ENCODE data around the gene ASAP3. TPM values are rescaled to one million over a fixed set of nuclear protein-coding genes. Genes with fewer than 3 reads are reported as not detected.

ASAP3 gene
- total RNA-seq, 4 donors from 2014 or later: 68.7 to 130 (median 88.5) TPM

GRCh38 chr1:23397908-23398307 is 86.1 kb downstream of the ASAP3 start:
- Histone ChIP-seq H3K27me3 (no peaks in the 10 kb centered on the region), H3K36me3 (peaks cover 16% of the 10 kb centered on the region), H3K9me3 (no peaks in the 10 kb centered on the region), H3K4me1 (peaks cover 36% of the 10 kb centered on the region), H3K4me3 (no peak overlapping the region), H3K27ac (no peak overlapping the region)
- no peak for DNase-seq (ENCODE audit: low spot score in 2 of 2)
- TF ChIP-seq CTCF (IDR thresholded peaks at IDR 0.05) (no peak), POLR2A (IDR thresholded peaks at IDR 0.05) (no peak), POLR2AphosphoS5 (IDR thresholded peaks at IDR 0.05) (no peak), EP300 (IDR thresholded peaks at IDR 0.05) (no peak)
- WGBS: 94% methylated on average over 7 of the region's 7 CpGs

- 91% methylated on average over 2 of the region's 2 CpGs for WGBS
Observed at GRCh38 chr1:23396380-23396779, 87.6 kb downstream of the ASAP3 start.

GRCh38 chr1:23395849-23396248 is 88.1 kb downstream of the ASAP3 start:
- no peak overlapping the region for H3K4me3 ChIP-seq
- H3K27me3 ChIP-seq: no peaks in the 10 kb centered on the region
- WGBS: 83% methylated on average over 4 of the region's 4 CpGs
- peak overlapping the region; percentile 79 for H3K27ac ChIP-seq
- peaks cover 22% of the 10 kb centered on the region for H3K4me1 ChIP-seq
- TF ChIP-seq POLR2AphosphoS5 (IDR thresholded peaks at IDR 0.05): no peak
- TF ChIP-seq CTCF (IDR thresholded peaks at IDR 0.05): no peak
- TF ChIP-seq EP300 (IDR thresholded peaks at IDR 0.05): no peak
- TF ChIP-seq POLR2A (IDR thresholded peaks at IDR 0.05): no peak
- DNase-seq (ENCODE audit: low spot score in 2 of 2): no peak
- H3K36me3 ChIP-seq: peaks cover 16% of the 10 kb centered on the region
- no peaks in the 10 kb centered on the region for H3K9me3 ChIP-seq

More at GRCh38 chr1:23396380-23396779, 87.6 kb downstream of the ASAP3 start:
- Histone ChIP-seq H3K36me3 (peaks cover 16% of the 10 kb centered on the region), H3K4me1 (peaks cover 26% of the 10 kb centered on the region), H3K9me3 (no peaks in the 10 kb centered on the region), H3K4me3 (no peak overlapping the region), H3K27ac (no peak overlapping the region), H3K27me3 (no peaks in the 10 kb centered on the region)
- DNase-seq (ENCODE audit: low spot score in 2 of 2): no peak
- TF ChIP-seq CTCF (IDR thresholded peaks at IDR 0.05): no peak
- TF ChIP-seq POLR2AphosphoS5 (IDR thresholded peaks at IDR 0.05): no peak
- no peak for TF ChIP-seq EP300 (IDR thresholded peaks at IDR 0.05)
- no peak for TF ChIP-seq POLR2A (IDR thresholded peaks at IDR 0.05)

GRCh38 chr1:23395154-23395724 is 88.7 kb downstream of the ASAP3 start:
- peak overlapping the region; percentile 79 for H3K27ac ChIP-seq
- TF ChIP-seq POLR2A (IDR thresholded peaks at IDR 0.05) (no peak), CTCF (IDR thresholded peaks at IDR 0.05) (no peak), POLR2AphosphoS5 (IDR thresholded peaks at IDR 0.05) (no peak), EP300 (IDR thresholded peaks at IDR 0.05) (no peak)
- 56% methylated on average over 8 of the region's 8 CpGs for WGBS

GRCh38 chr1:23394684-23395083 is 89.3 kb downstream of the ASAP3 start:
- Histone ChIP-seq H3K4me1 (peaks cover 14% of the 10 kb centered on the region), H3K9me3 (no peaks in the 10 kb centered on the region), H3K27ac (peak overlapping the region; percentile 79), H3K36me3 (peaks cover 16% of the 10 kb centered on the region), H3K4me3 (peak overlapping the region; percentile 1), H3K27me3 (no peaks in the 10 kb centered on the region)
- DNase-seq (ENCODE audit: low spot score in 2 of 2): peak; percentile 93 to 94
- TF ChIP-seq CTCF (IDR thresholded peaks at IDR 0.05) (no peak), POLR2A (IDR thresholded peaks at IDR 0.05) (no peak), POLR2AphosphoS5 (IDR thresholded peaks at IDR 0.05) (peak in 2 of 3 donors; percentile 29 to 64), EP300 (IDR thresholded peaks at IDR 0.05) (no peak)
- 44% methylated on average over 7 of the region's 7 CpGs for WGBS

More at GRCh38 chr1:23395154-23395724, 88.7 kb downstream of the ASAP3 start:
- Histone ChIP-seq H3K4me3 (peak overlapping the region; percentile 1), H3K9me3 (no peaks in the 10 kb centered on the region), H3K36me3 (peaks cover 16% of the 10 kb centered on the region), H3K27me3 (no peaks in the 10 kb centered on the region), H3K4me1 (peaks cover 16% of the 10 kb centered on the region)
- DNase-seq (ENCODE audit: low spot score in 2 of 2): no peak
